Limb (tissue), 2 donors: ENCODE measurements around the gene BTF3.
"Not testable (repeated sequence)": the region's sequence is repeated elsewhere in the genome, so short reads cannot be mapped to it uniquely, and the experiment has no call there.

Experiments used
- DNase-seq, 2 donors: peaks; one replicate each; pipeline ENCODE4 v3.0.0-alpha.2; 2016; ENCODE audit errors: extremely low spot score in 2 of 2

Gene BTF3

GRCh38 chr5:73485715-73486114, 12.5 kb upstream of the BTF3 start:
- no peak for DNase-seq

- DNase-seq: no peak
Measured at GRCh38 chr5:73486119-73486899, 11.9 kb upstream of the BTF3 start.

- not testable (repeated sequence) for DNase-seq
Measured at GRCh38 chr5:73487257-73487656, 11.0 kb upstream of the BTF3 start.

GRCh38 chr5:73487815-73488214, 10.4 kb upstream of the BTF3 start:
- DNase-seq: no peak

GRCh38 chr5:73488806-73489205, 9.4 kb upstream of the BTF3 start:
- DNase-seq: no peak

- no peak for DNase-seq
Measured at GRCh38 chr5:73490088-73490487, 8.2 kb upstream of the BTF3 start.

- no peak for DNase-seq
Measured at GRCh38 chr5:73491155-73491554, 7.1 kb upstream of the BTF3 start.

- DNase-seq: no peak
Measured at GRCh38 chr5:73493421-73493820, 4.8 kb upstream of the BTF3 start.

- DNase-seq: no peak
Measured at GRCh38 chr5:73494721-73495120, 3.5 kb upstream of the BTF3 start.

- no peak for DNase-seq
Measured at GRCh38 chr5:73495772-73496335, 2.4 kb upstream of the BTF3 start.

GRCh38 chr5:73496984-73497457, 1.2 kb upstream of the BTF3 start:
- peak in 1 of 2 donors; percentile 45 for DNase-seq

- DNase-seq: no peak
Measured at GRCh38 chr5:73497497-73498056, 665 bp upstream of the BTF3 start.

- DNase-seq: no peak
Measured at GRCh38 chr5:73499187-73499586, 945 bp downstream of the BTF3 start.

- DNase-seq: no peak
Measured at GRCh38 chr5:73499756-73500155, 1.5 kb downstream of the BTF3 start.

GRCh38 chr5:73501406-73501805, 3.2 kb downstream of the BTF3 start:
- DNase-seq: no peak

GRCh38 chr5:73506459-73506955, 8.3 kb downstream of the BTF3 start:
- no peak for DNase-seq

- no peak for DNase-seq
Measured at GRCh38 chr5:73507062-73507461, 8.8 kb downstream of the BTF3 start.

GRCh38 chr5:73508521-73508920, 10.3 kb downstream of the BTF3 start:
- not testable (repeated sequence) for DNase-seq

- DNase-seq: no peak
Measured at GRCh38 chr5:73513996-73514395, 15.8 kb downstream of the BTF3 start.

- DNase-seq: no peak
Measured at GRCh38 chr5:73514418-73514817, 16.2 kb downstream of the BTF3 start.

GRCh38 chr5:73515232-73515631, 17.0 kb downstream of the BTF3 start:
- DNase-seq: no peak

GRCh38 chr5:73519531-73520283, 21.5 kb downstream of the BTF3 start:
- peak; percentile 67 to 68 for DNase-seq
